A549 treated with Hydrocortisone at 1 μM for 4 hours (cell line): ENCODE results near the gene TMEM220. TPM values are rescaled to one million over a fixed set of nuclear protein-coding genes. Genes with fewer than 3 reads are reported as not detected.

Source experiments
- total RNA-seq: library from RNA; stranded (reverse); fragments of 200-300 nt; extraction: Qiagen RNA extraction; gene quantifications from 5 replicates; pipeline ENCODE4 v1.2.3, GENCODE V29; 2022

The TMEM220 gene
- 1.7 to 2.9 TPM (median 2.4 TPM) in 5 replicates for total RNA-seq

GRCh38 chr17:10729334-10730193 is at the start of gene TMEM220:
TSS of gene TMEM220 (minus strand) at chr17:10730023. CDS start at chr17:10729851, 172 bp downstream.

GRCh38 chr17:10697092-10698081 is 32.4 kb downstream of the TMEM220 start, which contains the start of the genes ADPRM and SCO1:
TSS of gene ADPRM (plus strand) at chr17:10697594. CDS start at chr17:10704927, 7,333 bp downstream.
TSS of gene SCO1 (minus strand) at chr17:10697533. CDS start at chr17:10697507, 26 bp downstream.

Other genes starting within 250 kb of the TMEM220 start
- gene MYH1, start 211.5 kb downstream of the TMEM220 start, total RNA-seq = not detected in 5 replicates
- gene MYH2, start 180.4 kb downstream of the TMEM220 start, total RNA-seq = not detected in 5 replicates
- 0.64 to 1.2 TPM (median 0.88 TPM) in 5 replicates for gene MYH3, start 72.7 kb downstream of the TMEM220 start, total RNA-seq
- 50.7 to 60.0 TPM (median 58.4 TPM) in 5 replicates for gene SCO1, start 32.5 kb downstream of the TMEM220 start, total RNA-seq
- 5.6 to 8.8 TPM (median 8.1 TPM) in 5 replicates for gene ADPRM, start 32.4 kb downstream of the TMEM220 start, total RNA-seq
- not detected in 5 replicates for gene TMEM238L, start 74.1 kb upstream of the TMEM220 start, total RNA-seq
- gene PIRT, start 108.1 kb upstream of the TMEM220 start, total RNA-seq = not detected in 5 replicates